Breast epithelium (tissue), 4 donors: Measurements from ENCODE around the gene RNF130. TPM values are rescaled to one million over a fixed set of nuclear protein-coding genes. Genes with fewer than 3 reads are reported as not detected.

ENCODE experiments used
- DNase-seq, 2 donors: peaks; one replicate each; pipeline ENCODE4 v3.0.0-alpha.2; 2019; ENCODE audit warnings: low spot score in 2 of 2
- H3K27ac ChIP-seq, 2 donors: fragments of 200-600 bp; sonication (generic) in 1 of 2; one replicate each; pipeline ENCODE4 v1.5.1; 2016 to 2019; ENCODE audit warnings: mild to moderate bottlenecking in 1 of 2
- H3K27me3 ChIP-seq, 2 donors: fragments of 200-600 bp; sonication (generic) in 1 of 2; one replicate each; pipeline versions ENCODE4 v1.5.1 to v1.6.0; 2017 to 2019; ENCODE audit warnings: control low read depth in 1 of 2, mild to moderate bottlenecking in 1 of 2
- H3K36me3 ChIP-seq: fragments of 200-600 bp; one replicate; pipeline ENCODE4 v1.5.1; 2019
- H3K4me1 ChIP-seq, 2 donors: fragments of 200-600 bp; sonication (generic); one replicate each; pipeline ENCODE4 v1.5.1; 2016 to 2019; ENCODE audit warnings: control low read depth in 1 of 2
- H3K4me3 ChIP-seq, 3 donors: fragments of 200-600 bp; sonication (generic); 1 replicate in 2 of 3; 2 replicates in 1 of 3; pipeline ENCODE4 v1.5.1; 2016 to 2019; ENCODE audit warnings: mild to moderate bottlenecking in 3 of 3, moderate library complexity in 2 of 3
- H3K9me3 ChIP-seq, 2 donors: fragments of 200-600 bp; sonication (generic) in 1 of 2; one replicate each; pipeline ENCODE4 v1.5.1; 2016 to 2019; ENCODE audit warnings: control low read depth in 1 of 2
- CTCF ChIP-seq, 3 donors: fragments of 450-650 bp; IDR thresholded peaks; one replicate each; pipeline ENCODE4 v1.5.1; 2016 to 2017; ENCODE audit warnings: antibody characterized with exemption in 3 of 3, mild to moderate bottlenecking in 3 of 3, moderate library complexity in 3 of 3
- POLR2A ChIP-seq: fragments of 450-650 bp; IDR thresholded peaks from one replicate; pipeline ENCODE4 v1.6.1; 2016; ENCODE audit warnings: antibody characterized with exemption, mild to moderate bottlenecking, moderate library complexity
- POLR2AphosphoS5 ChIP-seq, 3 donors: sonication (generic); formaldehyde crosslinking; IDR thresholded peaks; one replicate each; pipeline ENCODE4 v1.6.1; 2017; ENCODE audit warnings: antibody characterized with exemption in 3 of 3
- intact Hi-C: fragments of 100-400 bp; cut with DNase I; formaldehyde crosslinking; loops from one replicate; pipeline ENCODE4 v1.15.1; 2023; ENCODE audit warnings: low total_unique reads
- total RNA-seq, 3 donors: library from RNA; depleted of rRNA; stranded (reverse); fragments of >200 nt; gene quantifications; one replicate each; pipeline ENCODE4 v1.1.0, GENCODE V29; 2016

RNF130 gene
- total RNA-seq, 3 donors from 2014 or later, result 114 to 267 (median 143) TPM

- TF ChIP-seq POLR2A (no peak), CTCF (IDR thresholded peaks at IDR 0.05) (no peak), POLR2AphosphoS5 (IDR thresholded peaks at IDR 0.05) (no peak)
- Histone ChIP-seq H3K27me3 (no peaks in the 10 kb centered on the region), H3K9me3 (no peaks in the 10 kb centered on the region), H3K36me3 (no peaks in the 10 kb centered on the region), H3K27ac (no peak overlapping the region), H3K4me3 (no peak overlapping the region), H3K4me1 (no peaks in the 10 kb centered on the region)
- intact Hi-C loops, result no loop called here
- DNase-seq, result no peak
Measured at GRCh38 chr5:180080486-180081280, 9.1 kb upstream of the RNF130 start.

DNA sequence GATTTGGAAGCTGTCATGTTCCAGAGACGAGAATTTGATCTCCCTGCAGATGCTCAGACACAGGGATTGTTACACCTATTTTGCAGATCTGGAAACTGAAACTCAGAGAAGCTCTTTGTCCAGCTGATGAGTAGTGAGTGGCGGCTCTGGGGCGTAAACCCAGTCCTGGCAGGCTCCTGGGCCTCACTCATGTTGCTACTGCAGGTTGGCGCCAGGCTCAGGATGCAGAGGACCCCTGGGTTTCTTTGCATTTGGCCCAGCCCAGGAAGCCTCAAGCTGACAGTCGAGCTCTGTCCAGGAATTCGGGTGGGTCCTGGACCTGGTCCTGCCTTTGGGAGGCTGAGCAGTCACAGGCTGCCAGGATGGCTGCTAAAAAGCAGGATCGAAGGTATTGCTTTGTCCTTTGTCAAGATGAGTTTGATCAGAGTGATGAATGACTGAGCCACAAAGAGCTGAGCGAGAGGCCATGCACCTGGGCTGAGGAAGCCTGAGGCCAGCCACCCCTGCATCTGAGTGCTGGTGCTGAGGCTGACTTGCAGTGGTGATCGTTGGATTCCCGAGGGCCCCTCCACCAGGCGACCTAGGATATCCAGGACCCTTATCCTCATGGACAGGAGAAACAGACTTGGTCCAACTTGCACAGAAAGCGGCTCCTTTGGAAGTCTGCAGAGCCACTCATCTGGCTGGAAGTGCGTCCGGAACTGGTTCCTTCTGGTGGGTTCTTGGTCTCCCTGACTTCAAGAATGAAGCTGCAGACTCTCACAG, 8.3 kb upstream of the RNF130 start:
- Histone ChIP-seq H3K4me3 (no peak overlapping the region), H3K27me3 (no peaks in the 10 kb centered on the region), H3K27ac (no peak overlapping the region), H3K36me3 (no peaks in the 10 kb centered on the region), H3K4me1 (no peaks in the 10 kb centered on the region), H3K9me3 (no peaks in the 10 kb centered on the region)
- intact Hi-C loops, result no loop called here
- no peak for TF ChIP-seq POLR2AphosphoS5 (IDR thresholded peaks at IDR 0.05)
- TF ChIP-seq CTCF (IDR thresholded peaks at IDR 0.05), result no peak
- TF ChIP-seq POLR2A, result no peak
- no peak for DNase-seq

DNA sequence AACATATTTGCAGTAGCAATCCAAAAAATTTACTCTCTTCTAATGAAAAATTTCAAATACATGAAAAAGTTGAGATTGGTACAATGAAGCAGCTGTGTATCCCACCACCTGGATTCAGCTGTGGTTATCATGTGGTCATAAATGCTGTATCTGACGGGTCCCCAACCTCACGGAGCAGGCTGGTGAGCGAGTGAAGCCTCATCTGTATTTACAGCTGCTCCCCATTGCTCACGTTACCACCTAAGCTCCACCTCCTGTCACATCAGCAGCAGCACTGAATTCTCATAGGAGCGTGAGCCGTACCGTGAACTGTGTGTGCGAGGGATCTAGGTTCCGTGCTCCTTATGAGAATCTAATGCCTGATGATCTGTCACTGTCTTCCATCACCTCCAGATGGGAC, 6.8 kb upstream of the RNF130 start:
- DNase-seq, result no peak
- intact Hi-C loops, result no loop called here
- Histone ChIP-seq H3K4me1 (no peaks in the 10 kb centered on the region), H3K27ac (no peak overlapping the region), H3K27me3 (no peaks in the 10 kb centered on the region), H3K4me3 (no peak overlapping the region), H3K9me3 (no peaks in the 10 kb centered on the region), H3K36me3 (no peaks in the 10 kb centered on the region)
- TF ChIP-seq POLR2AphosphoS5 (IDR thresholded peaks at IDR 0.05), result no peak
- no peak for TF ChIP-seq CTCF (IDR thresholded peaks at IDR 0.05)
- no peak for TF ChIP-seq POLR2A

GRCh38 chr5:180077594-180078284, 6.2 kb upstream of the RNF130 start:
- H3K9me3 ChIP-seq, result no peaks in the 10 kb centered on the region
- no peak overlapping the region for H3K4me3 ChIP-seq
- H3K27me3 ChIP-seq, result no peaks in the 10 kb centered on the region
- DNase-seq, result no peak
- TF ChIP-seq POLR2A (no peak), CTCF (IDR thresholded peaks at IDR 0.05) (no peak), POLR2AphosphoS5 (IDR thresholded peaks at IDR 0.05) (no peak)
- H3K36me3 ChIP-seq, result no peaks in the 10 kb centered on the region
- no peaks in the 10 kb centered on the region for H3K4me1 ChIP-seq
- intact Hi-C loops, result no loop called here
- no peak overlapping the region for H3K27ac ChIP-seq
